GM19467 (cell line): Measurements from ENCODE around the gene CEMP1.
"Not testable (repeated sequence)": the region's sequence is repeated elsewhere in the genome, so short reads cannot be mapped to it uniquely, and the experiment has no call there.

Source experiments
- ATAC-seq: cut with Tn5 transposase; IDR thresholded peaks from one replicate; pipeline ENCODE4 v1.9.1; 2021; ENCODE audit warnings: mild to moderate bottlenecking, moderate library complexity; ENCODE audit not compliant: unreplicated experiment

Gene CEMP1

GRCh38 chr16:2531371-2531695, at the start of gene CEMP1:
TSS of gene CEMP1 (minus strand) at chr16:2531408. CDS start at chr16:2531073, 335 bp downstream.
- no peak for ATAC-seq

GRCh38 chr16:2580818-2581217, 49.6 kb upstream of the CEMP1 start:
- not testable (repeated sequence) for ATAC-seq

- not testable (repeated sequence) for ATAC-seq
These were observed 48.9 kb upstream of the CEMP1 start for GRCh38 chr16:2580143-2580542.

- ATAC-seq, result not testable (repeated sequence)
These were observed 47.7 kb upstream of the CEMP1 start for GRCh38 chr16:2578905-2579304.

GRCh38 chr16:2577044-2577443, 45.8 kb upstream of the CEMP1 start:
- not testable (repeated sequence) for ATAC-seq

- not testable (repeated sequence) for ATAC-seq
These were observed 44.6 kb upstream of the CEMP1 start for GRCh38 chr16:2575839-2576238.

GRCh38 chr16:2572704-2573103, 41.5 kb upstream of the CEMP1 start:
- ATAC-seq, result not testable (repeated sequence)

GRCh38 chr16:2568573-2568972, 37.4 kb upstream of the CEMP1 start:
- ATAC-seq, result not testable (repeated sequence)

GRCh38 chr16:2567506-2567905, 36.3 kb upstream of the CEMP1 start:
- ATAC-seq, result not testable (repeated sequence)

- ATAC-seq, result peak; percentile 63
These were observed 29.6 kb upstream of the CEMP1 start for GRCh38 chr16:2560798-2561133.

GRCh38 chr16:2560131-2560797, 29.1 kb upstream of the CEMP1 start:
- ATAC-seq, result peak; percentile 38

GRCh38 chr16:2557150-2557549, 25.9 kb upstream of the CEMP1 start:
- ATAC-seq, result not testable (repeated sequence)

- ATAC-seq, result not testable (repeated sequence)
These were observed 23.7 kb upstream of the CEMP1 start for GRCh38 chr16:2554709-2555425.

- ATAC-seq, result not testable (repeated sequence)
These were observed 20.2 kb upstream of the CEMP1 start for GRCh38 chr16:2551420-2551889.

- ATAC-seq, result not testable (repeated sequence)
These were observed 19.2 kb upstream of the CEMP1 start for GRCh38 chr16:2550283-2550878.

GRCh38 chr16:2543771-2544170, 12.6 kb upstream of the CEMP1 start:
- ATAC-seq, result not testable (repeated sequence)

- ATAC-seq, result not testable (repeated sequence)
These were observed 10.2 kb upstream of the CEMP1 start for GRCh38 chr16:2541409-2541808.

GRCh38 chr16:2540912-2541311, 9.7 kb upstream of the CEMP1 start:
- ATAC-seq, result not testable (repeated sequence)

GRCh38 chr16:2539845-2540458, 8.7 kb upstream of the CEMP1 start:
- ATAC-seq, result not testable (repeated sequence)

- ATAC-seq, result not testable (repeated sequence)
These were observed 8.1 kb upstream of the CEMP1 start for GRCh38 chr16:2539192-2539844.
